Stimulated activated memory B cell treated with anti-CD40 and anti-IgM and Interleukin-4, amounts not matched to agents 10 μg/mL and 1 μg/mL and 100 μg/mL, for 72 hours (primary cell): ENCODE measurements around the gene TNIP1.
A peak's percentile ranks its signal among the peaks of the same experiment; 100 is the strongest.

ENCODE experiments used
- ATAC-seq: fragments of 150-1000 bp; cut with Tn5 transposase; 2 replicates; pipeline ENCODE4 v1.10.0; 2021
- H3K27ac Mint-ChIP-seq: one replicate; pipeline ENCODE4 v1.8.0; 2022; ENCODE audit warnings: mild to moderate bottlenecking, mixed read lengths
- H3K27me3 Mint-ChIP-seq: one replicate; pipeline ENCODE4 v1.8.0; 2022; ENCODE audit warnings: mixed read lengths
- H3K36me3 Mint-ChIP-seq: one replicate; pipeline ENCODE4 v1.8.0; 2022; ENCODE audit warnings: mixed read lengths
- H3K4me1 Mint-ChIP-seq: one replicate; pipeline ENCODE4 v1.8.0; 2022; ENCODE audit warnings: mixed read lengths
- H3K4me3 Mint-ChIP-seq: one replicate; pipeline ENCODE4 v1.8.0; 2022; ENCODE audit warnings: mild to moderate bottlenecking, moderate library complexity, mixed read lengths
- H3K9me3 Mint-ChIP-seq: one replicate; pipeline ENCODE4 v1.8.0; 2022; ENCODE audit warnings: mixed read lengths

Gene TNIP1

DNA sequence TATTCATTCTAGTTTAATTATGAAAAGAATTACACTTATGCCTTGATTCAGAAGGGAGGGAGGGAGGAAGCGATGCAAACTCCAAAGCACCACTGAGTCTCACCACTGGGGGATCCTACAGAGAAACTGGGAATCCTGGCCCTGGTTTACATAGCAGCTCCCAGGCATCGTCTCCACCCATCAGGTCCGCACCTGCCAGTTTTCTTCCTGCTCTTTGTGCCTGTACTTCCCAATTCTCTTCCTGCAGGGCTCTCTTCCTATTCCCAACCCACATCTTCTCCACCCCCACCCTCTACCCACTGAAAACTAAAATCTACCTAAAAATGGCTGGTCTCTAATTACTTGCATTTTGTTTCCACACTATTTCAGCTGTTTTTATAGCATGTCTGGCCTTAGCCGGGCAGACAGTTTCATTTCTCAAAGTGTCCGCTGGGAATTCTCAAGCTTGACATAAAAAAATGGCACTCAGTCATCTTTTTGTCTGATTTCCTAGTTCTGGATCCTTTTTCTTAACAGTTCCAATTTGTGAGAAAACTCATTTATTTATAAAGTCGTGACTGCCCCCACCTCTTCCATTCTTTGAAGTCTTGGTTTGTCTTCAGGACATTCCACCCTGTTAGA is 1.6 kb upstream of the TNIP1 start:
- H3K4me1 Mint-ChIP-seq: peaks cover 81% of the 10 kb centered on the region
- H3K27ac Mint-ChIP-seq: peak overlapping the region; percentile 81
- H3K27me3 Mint-ChIP-seq: no peaks in the 10 kb centered on the region
- no peak for ATAC-seq
- H3K9me3 Mint-ChIP-seq: no peaks in the 10 kb centered on the region
- peaks cover 67% of the 10 kb centered on the region for H3K36me3 Mint-ChIP-seq
- H3K4me3 Mint-ChIP-seq: peak overlapping the region; percentile 85

DNA sequence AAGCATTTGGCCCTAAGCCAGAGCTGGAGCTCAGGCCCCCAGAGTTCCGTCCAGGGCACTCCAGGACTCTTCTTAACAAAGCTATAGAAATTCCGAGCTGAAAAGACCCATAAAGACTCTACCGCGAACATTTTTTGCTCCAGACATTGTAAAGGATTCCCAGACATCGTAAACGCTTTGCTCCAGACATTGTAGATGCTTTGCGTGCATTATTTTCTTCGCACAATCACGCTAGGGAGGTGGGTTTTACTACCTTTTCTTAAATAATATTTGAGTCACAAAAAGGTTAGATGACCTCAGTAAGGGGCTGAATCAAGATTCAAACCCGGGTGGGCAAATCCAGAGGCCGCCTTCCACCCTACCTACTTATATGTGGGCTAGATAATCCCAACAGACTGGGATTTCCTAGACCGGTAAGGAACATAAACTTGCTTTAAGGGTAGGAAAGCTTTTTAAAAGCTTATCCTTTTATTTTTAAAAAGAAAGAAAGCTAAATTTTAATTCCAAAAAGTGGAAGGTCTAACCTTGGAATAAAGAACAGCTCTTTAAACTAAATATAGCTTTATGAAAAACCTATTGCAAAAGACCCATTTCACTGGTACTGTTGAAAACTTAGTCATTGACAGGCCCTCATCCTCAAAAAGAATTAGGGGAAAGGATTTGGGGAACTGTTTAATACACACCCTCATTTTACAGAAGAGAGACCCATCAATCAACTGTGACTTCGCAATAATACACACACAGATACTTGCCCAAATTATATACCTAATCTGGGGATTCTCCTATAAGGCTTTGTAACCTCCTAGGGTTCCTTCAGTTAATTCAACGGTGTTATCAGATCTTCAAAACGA is 822 bp upstream of the TNIP1 start:
- Mint-ChIP-seq H3K4me1 (peaks cover 81% of the 10 kb centered on the region), H3K4me3 (peak overlapping the region; percentile 85), H3K27ac (peak overlapping the region; percentile 88), H3K9me3 (no peaks in the 10 kb centered on the region), H3K27me3 (no peaks in the 10 kb centered on the region), H3K36me3 (peaks cover 73% of the 10 kb centered on the region)
- no peak for ATAC-seq

DNA sequence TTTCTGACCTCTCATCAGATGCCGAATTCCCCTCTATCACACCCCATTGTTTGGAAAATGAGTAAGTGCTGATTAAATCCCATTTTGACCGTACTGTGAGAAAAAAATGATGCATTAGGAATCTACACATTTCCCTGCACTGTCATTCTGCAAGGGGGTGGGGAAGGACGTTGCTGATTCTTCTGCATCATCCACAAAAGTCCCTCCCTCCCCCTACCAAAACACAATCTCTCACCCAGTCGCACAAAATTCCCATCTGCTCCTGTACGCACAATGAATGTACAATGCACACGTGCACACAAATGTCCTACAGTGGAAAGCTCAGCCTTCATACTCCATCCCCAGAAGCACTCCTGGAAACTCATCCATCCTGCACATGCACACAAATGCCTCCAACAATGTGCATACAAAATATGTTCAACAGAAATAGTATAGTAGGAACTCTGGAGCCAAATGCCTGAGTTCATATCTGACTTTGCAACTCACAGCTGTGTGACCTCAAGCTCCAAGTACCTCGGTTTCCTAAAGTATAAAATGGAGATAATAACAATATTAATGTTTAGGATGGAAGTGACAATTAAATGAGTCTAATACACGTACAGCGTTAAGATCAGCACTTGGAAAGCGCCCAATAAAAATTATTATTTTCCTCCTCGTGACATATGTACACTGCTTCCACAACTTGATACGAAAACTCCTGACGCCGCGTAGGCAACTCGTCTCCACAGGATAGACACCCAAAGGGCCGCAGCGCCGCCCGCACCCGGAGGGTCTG is 809 bp downstream of the TNIP1 start:
- Mint-ChIP-seq H3K9me3 (no peaks in the 10 kb centered on the region), H3K4me3 (peak overlapping the region; percentile 85), H3K4me1 (peaks cover 83% of the 10 kb centered on the region), H3K36me3 (peaks cover 75% of the 10 kb centered on the region), H3K27me3 (no peaks in the 10 kb centered on the region), H3K27ac (peak overlapping the region; percentile 88)
- no peak for ATAC-seq

DNA sequence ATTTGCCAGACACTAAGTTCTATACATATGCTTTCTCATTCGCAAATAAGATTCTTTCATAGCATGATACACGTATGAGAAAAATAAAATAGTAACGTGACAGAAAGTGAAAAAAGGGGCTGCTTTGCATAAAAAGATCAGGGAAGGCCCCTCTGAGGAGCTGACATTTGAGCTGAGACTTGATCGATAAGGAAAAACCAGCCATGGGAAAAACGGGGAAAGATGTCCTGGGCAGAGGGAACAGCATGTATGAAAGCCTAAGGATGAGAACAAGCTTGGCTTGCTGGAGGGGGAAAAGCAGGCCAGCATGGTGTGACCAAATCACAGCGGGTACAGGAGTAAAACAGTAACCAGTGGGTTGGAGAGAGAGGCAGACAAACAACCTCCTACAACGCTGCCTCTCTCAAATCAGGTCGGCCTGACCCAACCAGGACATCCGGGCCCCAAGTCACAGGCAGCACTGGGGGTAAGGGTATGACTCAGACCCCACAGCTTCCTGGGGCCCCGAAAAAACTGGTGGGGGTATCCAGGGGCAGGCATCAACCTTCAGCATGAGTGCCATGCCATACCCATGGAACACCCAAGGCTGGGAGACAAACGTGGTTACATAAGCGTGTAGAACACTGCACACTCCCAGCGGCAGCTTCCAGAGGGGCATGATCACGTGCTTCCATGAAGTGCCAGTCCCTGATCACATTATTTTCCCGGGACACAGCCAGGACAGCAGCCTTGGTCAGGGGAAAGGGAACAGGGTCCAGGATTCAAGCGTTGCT is 2.2 kb downstream of the TNIP1 start:
- peak overlapping the region; percentile 88 for H3K27ac Mint-ChIP-seq
- peaks cover 81% of the 10 kb centered on the region for H3K4me1 Mint-ChIP-seq
- peak overlapping the region; percentile 85 for H3K4me3 Mint-ChIP-seq
- H3K27me3 Mint-ChIP-seq: no peaks in the 10 kb centered on the region
- peak; percentile 73 for ATAC-seq
- no peaks in the 10 kb centered on the region for H3K9me3 Mint-ChIP-seq
- peaks cover 74% of the 10 kb centered on the region for H3K36me3 Mint-ChIP-seq

DNA sequence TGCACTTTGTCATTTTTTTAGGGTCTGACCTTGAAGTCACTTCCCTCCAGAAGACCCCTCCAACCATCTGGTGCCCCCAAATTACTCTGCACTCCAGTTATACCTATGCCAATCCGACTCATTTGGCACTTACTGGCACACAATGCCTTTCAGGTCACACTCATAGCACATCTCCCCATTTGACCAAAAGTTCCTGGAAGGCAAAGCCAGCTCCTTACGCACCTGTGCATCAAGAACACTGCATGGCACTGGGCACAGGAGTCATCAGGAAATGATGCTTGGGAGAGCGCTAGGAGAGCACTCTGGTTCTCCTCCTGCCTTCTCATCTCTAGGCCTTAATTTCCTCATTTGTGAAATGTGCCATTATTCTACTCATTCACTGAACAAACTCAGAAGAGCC is 2.9 kb downstream of the TNIP1 start:
- no peak for ATAC-seq
- Mint-ChIP-seq H3K27ac (peak overlapping the region; percentile 88), H3K36me3 (peaks cover 80% of the 10 kb centered on the region), H3K27me3 (no peaks in the 10 kb centered on the region), H3K4me1 (peaks cover 81% of the 10 kb centered on the region), H3K4me3 (peak overlapping the region; percentile 85), H3K9me3 (no peaks in the 10 kb centered on the region)

DNA sequence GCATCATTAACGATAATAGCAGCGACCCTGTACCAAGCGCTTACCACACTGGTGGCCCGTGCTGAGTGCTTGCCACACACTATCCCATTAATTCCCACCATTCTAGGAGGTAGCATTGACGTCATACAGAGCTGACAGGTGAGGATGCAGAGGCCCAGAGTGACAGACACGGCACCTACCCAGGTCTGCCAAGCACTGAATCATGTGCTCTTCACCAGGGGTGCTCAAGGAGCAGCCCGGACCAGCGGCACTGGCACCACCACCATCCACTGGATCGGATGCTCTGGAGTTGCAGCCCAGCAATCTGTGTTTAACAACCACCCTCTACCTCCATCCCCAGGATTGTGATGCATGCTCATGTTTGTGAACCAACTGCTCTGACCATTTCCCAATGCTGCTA is 3.4 kb downstream of the TNIP1 start:
- Mint-ChIP-seq H3K27ac (peak overlapping the region; percentile 88), H3K9me3 (no peaks in the 10 kb centered on the region), H3K27me3 (no peaks in the 10 kb centered on the region), H3K4me1 (peaks cover 81% of the 10 kb centered on the region), H3K4me3 (peak overlapping the region; percentile 85), H3K36me3 (peaks cover 80% of the 10 kb centered on the region)
- no peak for ATAC-seq

DNA sequence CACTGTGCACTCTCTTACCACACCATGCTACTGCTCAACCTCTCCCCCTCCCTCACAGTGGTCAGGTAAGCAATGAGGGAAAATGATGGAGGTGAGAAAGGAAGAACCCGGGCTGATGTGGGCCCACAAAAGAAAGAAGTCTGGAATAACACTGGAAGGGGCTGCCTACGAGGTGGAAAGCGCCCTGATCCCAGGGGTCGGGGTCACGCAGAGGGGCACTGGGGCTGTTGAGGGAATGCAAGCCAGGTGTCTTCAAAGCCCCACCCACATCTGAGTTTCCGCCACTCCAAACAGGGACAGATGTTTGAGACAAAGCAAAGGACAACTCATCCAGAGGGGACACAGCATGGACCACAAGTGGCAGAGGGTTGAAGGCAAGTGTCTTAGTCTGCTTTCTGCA is 4.2 kb downstream of the TNIP1 start:
- peaks cover 85% of the 10 kb centered on the region for H3K4me1 Mint-ChIP-seq
- ATAC-seq: no peak
- no peaks in the 10 kb centered on the region for H3K9me3 Mint-ChIP-seq

DNA sequence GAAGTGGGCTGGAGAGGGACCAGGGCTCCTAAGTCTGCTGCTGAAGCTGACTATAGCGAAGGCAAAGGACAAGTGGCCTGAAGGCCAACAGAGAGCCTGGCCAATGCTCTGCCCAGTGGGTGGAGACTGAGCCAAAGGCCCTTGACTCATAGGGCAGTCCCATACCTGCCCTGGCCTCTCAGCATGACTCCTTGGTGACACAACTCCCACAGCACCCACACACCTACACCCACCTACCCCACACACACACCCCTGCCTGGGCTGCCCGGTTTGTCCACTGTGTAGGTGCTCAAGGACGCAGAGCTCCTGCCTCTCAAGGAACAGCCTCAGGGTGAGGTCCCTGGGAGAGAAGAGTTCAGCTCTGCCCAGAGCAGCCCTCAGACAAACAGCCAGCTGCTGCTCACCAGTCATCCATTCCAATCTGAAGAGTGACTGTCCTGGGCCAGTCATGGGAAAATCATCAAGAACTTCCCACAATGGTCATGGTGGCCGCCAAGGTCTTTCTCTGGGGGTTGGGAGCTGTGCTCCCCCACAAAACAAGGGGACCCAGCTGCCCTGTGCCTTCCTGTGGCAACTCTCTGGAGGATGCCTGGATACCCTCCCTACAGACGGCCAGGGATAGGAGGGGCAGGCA is 5.0 kb downstream of the TNIP1 start:
- Mint-ChIP-seq H3K27ac (peak overlapping the region; percentile 88), H3K27me3 (no peaks in the 10 kb centered on the region), H3K36me3 (peaks cover 92% of the 10 kb centered on the region), H3K9me3 (no peaks in the 10 kb centered on the region), H3K4me3 (peak overlapping the region; percentile 85), H3K4me1 (peaks cover 93% of the 10 kb centered on the region)
- no peak for ATAC-seq

More for the DNA sequence above, 4.2 kb downstream of the TNIP1 start:
- Mint-ChIP-seq H3K27me3 (no peaks in the 10 kb centered on the region), H3K4me3 (peak overlapping the region; percentile 85), H3K27ac (peak overlapping the region; percentile 88), H3K36me3 (peaks cover 85% of the 10 kb centered on the region)

DNA sequence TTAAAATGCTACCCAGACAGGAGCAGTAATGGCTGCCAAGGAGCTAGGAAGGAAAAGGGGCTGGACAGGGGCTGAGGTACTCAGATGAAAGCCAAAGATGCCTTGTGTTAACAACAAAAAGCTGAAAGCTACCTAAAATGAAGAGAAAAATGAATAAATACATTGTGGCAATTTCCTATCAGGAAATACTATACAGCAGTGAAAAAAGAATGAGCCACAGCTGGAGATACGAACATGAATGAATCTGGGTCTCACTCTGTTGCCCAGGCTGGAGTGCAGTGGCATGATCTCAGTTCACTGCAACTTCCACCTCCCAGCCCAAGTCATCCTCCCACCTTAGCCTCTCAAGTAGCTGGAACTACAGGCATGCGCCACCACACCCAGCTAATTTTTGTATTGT is 6.3 kb downstream of the TNIP1 start:
- peak overlapping the region; percentile 55 for H3K4me3 Mint-ChIP-seq
- H3K9me3 Mint-ChIP-seq: no peaks in the 10 kb centered on the region
- ATAC-seq: no peak
- peaks cover 87% of the 10 kb centered on the region for H3K36me3 Mint-ChIP-seq
- peaks cover 99% of the 10 kb centered on the region for H3K4me1 Mint-ChIP-seq
- no peaks in the 10 kb centered on the region for H3K27me3 Mint-ChIP-seq
- peak overlapping the region; percentile 88 for H3K27ac Mint-ChIP-seq

DNA sequence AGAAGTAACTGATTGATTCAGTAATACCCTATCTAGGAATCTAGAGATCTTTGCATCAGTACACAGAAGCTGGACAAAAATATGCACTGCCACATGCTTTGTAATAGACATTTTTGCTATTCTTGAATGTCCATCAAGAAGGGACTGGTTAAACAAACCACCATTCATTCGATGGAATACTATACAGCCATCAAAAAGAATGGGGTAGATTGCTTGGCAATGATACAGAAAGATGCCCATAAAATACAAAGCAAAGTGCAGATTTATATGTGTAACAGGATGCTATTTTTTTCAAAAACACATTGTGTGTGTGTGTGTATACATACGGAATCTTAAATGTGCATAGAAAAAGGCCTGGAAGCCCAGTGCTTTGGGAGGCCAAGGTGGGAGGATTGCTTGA is 7.6 kb downstream of the TNIP1 start:
- Mint-ChIP-seq H3K4me3 (peak overlapping the region; percentile 37), H3K27me3 (no peaks in the 10 kb centered on the region), H3K4me1 (peaks cover 99% of the 10 kb centered on the region), H3K36me3 (peaks cover 78% of the 10 kb centered on the region), H3K9me3 (no peaks in the 10 kb centered on the region), H3K27ac (peak overlapping the region; percentile 88)
- ATAC-seq: no peak

DNA sequence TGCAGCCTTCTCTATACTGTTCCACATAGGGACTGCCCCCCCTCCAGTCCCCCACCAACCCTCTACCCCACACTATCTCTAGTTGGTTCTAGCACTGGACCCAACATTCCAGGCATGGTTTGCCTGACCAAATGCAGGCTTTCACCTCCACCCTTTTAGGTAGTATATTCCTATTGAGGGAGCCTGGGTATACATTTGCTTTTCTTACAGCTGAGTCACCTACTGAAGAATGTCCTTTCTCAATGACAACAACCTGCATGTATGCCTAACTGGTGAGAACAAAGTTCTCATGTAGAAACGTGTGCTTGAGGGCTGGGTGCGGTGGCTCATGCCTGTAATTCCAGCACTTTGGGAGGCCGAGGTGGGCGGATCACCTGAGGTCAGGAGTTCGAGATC is 8.2 kb downstream of the TNIP1 start:
- no peaks in the 10 kb centered on the region for H3K27me3 Mint-ChIP-seq
- H3K27ac Mint-ChIP-seq: peak overlapping the region; percentile 88
- H3K4me1 Mint-ChIP-seq: peaks cover 99% of the 10 kb centered on the region
- peaks cover 77% of the 10 kb centered on the region for H3K36me3 Mint-ChIP-seq
- no peak for ATAC-seq
- peak overlapping the region; percentile 23 for H3K4me3 Mint-ChIP-seq
- no peaks in the 10 kb centered on the region for H3K9me3 Mint-ChIP-seq

DNA sequence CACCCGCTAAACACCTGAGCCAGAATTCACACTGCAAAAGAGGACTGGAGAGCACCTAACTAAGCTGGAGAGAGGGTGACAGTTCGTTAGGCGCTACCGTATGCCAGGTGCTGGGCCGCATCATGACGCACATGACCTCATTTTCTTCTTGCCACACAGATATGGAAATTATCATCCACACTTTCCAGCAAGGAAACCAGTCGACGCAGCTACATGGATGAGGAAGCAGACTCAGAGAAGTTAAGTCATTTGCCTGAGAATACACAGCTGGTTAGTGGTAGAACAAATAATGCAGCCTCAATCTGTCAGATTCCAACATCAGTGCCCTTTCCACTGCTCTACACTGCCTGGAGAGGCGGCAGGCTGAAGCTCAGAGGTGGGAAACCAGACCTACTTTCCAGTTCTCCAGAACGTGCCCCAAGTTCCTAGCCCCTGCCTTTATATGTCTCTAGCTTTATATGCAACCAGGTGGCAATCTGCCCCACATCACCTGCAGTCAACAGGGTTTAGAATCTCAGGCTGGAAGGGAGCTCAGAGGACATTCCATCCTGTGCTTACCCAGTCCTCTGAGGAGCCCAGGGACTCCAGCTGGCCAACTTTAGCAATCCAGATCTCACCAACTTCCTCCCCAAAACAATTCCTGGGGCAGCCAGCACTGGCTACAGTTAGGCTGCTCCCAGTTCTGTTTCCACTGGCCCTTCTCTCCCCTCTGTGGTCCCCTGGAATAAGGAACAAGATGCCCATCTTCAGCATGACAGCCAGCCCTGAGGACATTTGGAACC is 8.8 kb downstream of the TNIP1 start:
- no peaks in the 10 kb centered on the region for H3K9me3 Mint-ChIP-seq
- peaks cover 77% of the 10 kb centered on the region for H3K36me3 Mint-ChIP-seq
- no peaks in the 10 kb centered on the region for H3K27me3 Mint-ChIP-seq
- peaks cover 99% of the 10 kb centered on the region for H3K4me1 Mint-ChIP-seq
- H3K27ac Mint-ChIP-seq: peak overlapping the region; percentile 88
- peak overlapping the region; percentile 59 for H3K4me3 Mint-ChIP-seq
- no peak for ATAC-seq

DNA sequence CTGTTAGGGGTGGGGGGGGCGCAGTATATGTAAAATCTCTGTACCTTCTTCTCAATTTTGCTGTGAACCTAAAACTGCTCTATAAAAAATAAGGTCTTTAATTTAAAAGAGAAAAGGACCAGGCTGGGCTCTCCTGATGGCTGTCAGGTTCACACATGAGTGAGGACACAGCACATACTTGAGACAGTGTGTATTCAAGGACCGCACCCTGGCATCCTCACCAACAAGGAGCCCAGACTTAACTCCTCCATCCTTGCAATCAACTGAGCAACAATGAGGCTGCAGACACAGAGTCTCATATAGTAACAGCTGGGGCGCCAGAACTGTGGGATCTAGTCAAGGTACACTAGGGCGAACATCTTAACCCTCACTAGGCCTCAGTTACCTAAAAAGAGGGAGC is 9.8 kb downstream of the TNIP1 start:
- peak overlapping the region; percentile 88 for H3K27ac Mint-ChIP-seq

DNA sequence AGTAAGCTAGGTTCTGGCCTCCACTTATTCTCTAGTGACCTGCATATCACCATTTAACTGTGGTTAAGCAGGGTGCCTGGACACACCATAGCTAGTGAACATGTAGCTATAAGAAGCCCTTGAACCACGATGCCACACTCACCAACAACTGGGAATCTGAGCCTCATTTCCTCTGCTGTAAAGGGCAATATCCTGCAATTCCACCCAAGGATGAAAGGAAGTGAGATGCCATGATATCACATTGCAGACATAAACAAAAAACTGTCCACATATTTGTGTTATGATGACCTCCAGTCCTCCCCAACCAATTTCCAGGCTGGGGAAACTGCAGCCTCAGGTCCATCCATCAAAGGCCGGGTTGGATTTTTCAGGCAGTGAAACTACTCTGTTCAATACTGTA is 10.4 kb downstream of the TNIP1 start:
- H3K27me3 Mint-ChIP-seq: no peaks in the 10 kb centered on the region
- H3K4me1 Mint-ChIP-seq: peaks cover 99% of the 10 kb centered on the region
- H3K27ac Mint-ChIP-seq: peak overlapping the region; percentile 88
- H3K36me3 Mint-ChIP-seq: peaks cover 76% of the 10 kb centered on the region
- no peak overlapping the region for H3K4me3 Mint-ChIP-seq
- ATAC-seq: no peak
- no peaks in the 10 kb centered on the region for H3K9me3 Mint-ChIP-seq

More for the DNA sequence above, 9.8 kb downstream of the TNIP1 start:
- ATAC-seq: no peak
- Mint-ChIP-seq H3K9me3 (no peaks in the 10 kb centered on the region), H3K27me3 (no peaks in the 10 kb centered on the region), H3K36me3 (peaks cover 77% of the 10 kb centered on the region), H3K4me1 (peaks cover 99% of the 10 kb centered on the region), H3K4me3 (no peak overlapping the region)
